LNCAP (cell line): ENCODE results near the gene CCDC157.

Experiments
- TF ChIP-seq, protein P1 (sequence below): fragments of 450-650 bp; IDR thresholded peaks from 2 replicates; pipeline ENCODE4 v1.5.1; 2017; ENCODE audit warnings: mild to moderate bottlenecking

CCDC157 gene

DNA sequence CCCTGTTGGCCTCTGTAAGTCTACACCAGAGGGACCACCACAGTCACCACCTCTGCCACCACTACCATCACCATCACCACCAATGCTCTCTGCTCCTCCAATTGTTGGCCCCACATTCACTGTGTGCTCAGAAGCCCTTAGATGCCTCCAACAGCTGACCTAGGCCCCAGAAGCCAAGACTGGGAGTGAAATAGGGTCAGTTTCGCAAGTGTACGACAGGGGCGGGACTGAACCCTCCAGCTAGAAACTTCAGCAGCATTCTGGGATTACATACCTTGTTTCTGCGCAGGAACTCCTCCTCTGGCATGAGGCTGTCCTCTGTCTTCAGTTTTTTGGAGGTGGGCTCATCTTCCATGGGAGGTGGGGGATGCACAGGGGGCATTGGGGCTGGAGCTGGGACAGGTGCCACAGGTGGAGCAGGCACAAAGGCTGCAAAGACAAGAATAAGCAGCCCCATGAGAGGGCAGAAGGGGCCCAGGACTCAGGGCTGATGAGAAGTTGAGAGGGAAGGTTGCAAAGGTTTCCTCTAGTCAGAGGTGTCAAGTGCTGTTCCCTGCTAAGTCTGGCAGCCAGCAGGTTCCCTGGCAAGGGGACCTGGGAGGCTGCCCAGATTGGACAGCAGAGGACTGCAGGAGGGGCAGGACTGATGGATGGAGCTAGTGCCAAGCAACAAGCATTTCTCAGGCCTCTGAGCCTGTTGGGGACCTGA lies 19.9 kb upstream of the CCDC157 start:
- TF ChIP-seq, protein P1, sequence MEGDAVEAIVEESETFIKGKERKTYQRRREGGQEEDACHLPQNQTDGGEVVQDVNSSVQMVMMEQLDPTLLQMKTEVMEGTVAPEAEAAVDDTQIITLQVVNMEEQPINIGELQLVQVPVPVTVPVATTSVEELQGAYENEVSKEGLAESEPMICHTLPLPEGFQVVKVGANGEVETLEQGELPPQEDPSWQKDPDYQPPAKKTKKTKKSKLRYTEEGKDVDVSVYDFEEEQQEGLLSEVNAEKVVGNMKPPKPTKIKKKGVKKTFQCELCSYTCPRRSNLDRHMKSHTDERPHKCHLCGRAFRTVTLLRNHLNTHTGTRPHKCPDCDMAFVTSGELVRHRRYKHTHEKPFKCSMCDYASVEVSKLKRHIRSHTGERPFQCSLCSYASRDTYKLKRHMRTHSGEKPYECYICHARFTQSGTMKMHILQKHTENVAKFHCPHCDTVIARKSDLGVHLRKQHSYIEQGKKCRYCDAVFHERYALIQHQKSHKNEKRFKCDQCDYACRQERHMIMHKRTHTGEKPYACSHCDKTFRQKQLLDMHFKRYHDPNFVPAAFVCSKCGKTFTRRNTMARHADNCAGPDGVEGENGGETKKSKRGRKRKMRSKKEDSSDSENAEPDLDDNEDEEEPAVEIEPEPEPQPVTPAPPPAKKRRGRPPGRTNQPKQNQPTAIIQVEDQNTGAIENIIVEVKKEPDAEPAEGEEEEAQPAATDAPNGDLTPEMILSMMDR, result no peak

DNA sequence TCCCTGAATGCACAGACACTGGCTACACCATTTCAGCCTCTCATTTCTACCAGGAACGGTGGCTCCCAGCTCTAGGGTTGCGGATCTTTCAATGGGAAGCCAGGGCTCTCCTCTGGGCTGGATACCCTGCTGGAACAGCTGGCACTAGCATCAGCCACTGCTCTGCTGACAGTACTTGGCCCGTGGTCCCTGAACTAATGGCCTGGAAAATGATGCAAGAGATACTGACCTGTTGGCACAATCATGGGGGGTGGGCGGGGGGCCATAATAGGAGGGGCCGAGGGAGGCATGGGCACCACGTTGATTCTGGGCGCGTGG lies 19.4 kb upstream of the CCDC157 start:
- TF ChIP-seq, protein P1, result no peak

DNA sequence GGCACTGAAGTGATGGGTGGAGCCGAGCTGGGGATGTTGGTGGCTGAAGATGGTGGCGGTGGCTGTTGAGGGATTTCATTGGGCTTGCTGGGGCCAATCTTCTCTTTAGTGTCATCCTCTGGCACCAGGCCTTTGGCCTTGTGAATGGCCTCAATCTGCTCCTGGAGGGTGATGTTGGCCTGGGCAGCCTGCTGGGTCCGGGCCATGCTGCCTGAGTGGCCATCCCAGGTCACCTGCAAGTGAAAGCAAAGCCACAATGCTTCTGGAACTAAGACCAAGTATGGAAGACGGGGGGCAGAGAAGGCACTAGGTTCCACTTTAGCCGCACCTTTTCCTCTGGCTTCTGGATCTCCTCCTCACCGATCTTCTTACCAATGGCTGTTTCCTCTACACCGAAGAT lies 18.0 kb upstream of the CCDC157 start:
- TF ChIP-seq, protein P1, result no peak

DNA sequence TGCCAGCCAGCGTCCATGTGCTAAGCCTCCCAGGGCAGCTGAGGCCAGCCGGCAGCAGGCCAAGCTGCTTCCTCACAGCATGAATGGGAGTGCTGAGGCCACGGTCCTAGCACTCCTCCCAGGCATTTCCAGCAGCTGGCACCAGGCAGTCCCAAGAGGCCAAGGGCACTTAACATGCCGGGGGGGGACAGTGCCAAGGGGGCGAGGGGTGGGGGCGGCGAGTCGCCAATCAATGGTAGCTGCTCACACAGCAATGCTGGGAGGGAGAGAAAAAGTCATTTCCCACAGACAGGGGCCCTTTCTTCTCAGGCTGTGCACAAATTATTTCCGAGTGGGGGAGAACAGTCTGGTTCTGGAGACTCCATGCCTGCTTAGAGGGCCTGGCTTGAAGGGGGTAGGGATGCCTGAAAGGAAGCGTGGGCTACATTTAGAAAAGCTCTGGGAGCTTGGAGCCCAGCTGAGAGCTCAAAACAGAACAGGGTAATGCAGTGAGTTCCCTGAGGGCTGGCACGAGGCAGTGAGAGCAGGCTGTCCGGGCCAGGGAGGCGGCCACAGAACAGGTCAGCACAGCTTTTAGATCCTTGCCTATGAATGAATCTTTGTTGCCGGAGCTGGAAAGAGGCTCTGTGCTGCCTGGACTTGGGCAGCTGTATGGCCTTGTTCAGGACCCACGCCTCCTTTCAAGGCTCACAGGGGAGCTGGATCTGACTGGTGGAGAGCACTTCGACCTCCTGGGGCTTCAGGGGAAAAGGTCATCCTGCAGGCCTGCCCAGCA lies 15.7 kb upstream of the CCDC157 start:
- TF ChIP-seq, protein P1, result no peak

DNA sequence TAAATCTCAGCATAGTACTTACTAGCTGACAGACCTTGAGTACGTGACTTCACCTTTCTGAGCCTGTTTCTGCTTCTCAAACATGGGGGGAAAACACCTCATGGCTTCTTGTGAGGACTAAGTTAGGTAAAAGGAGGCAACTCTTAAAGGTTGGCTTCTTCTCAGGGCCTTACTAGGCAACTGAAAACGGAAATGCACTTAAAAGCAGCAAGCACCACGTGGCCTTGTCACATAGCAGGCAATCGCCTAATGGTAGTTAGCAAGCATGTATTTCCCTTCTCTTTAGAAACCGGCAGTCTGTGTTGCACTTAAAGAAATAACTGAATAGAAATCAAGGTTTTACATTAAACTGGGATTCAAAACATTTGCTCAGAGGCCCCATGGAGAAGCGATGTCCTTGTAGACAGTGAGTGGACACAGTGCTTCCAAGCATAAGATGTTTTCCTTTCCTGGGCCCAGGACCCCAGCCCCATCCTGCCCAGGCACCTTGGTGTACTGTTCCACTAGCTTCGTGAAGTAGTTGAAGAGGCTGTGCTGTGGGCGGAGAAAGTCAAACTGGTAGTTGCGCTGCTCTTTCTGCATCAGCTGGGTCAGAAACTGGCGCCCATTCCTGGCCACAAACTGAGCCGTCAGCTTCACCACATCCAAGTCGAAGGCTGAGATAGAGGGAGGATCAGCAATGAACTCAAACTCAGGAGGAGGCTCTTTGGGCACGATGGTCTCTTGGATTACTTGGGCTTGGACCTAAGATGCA lies 12.2 kb upstream of the CCDC157 start:
- TF ChIP-seq, protein P1, result no peak

DNA sequence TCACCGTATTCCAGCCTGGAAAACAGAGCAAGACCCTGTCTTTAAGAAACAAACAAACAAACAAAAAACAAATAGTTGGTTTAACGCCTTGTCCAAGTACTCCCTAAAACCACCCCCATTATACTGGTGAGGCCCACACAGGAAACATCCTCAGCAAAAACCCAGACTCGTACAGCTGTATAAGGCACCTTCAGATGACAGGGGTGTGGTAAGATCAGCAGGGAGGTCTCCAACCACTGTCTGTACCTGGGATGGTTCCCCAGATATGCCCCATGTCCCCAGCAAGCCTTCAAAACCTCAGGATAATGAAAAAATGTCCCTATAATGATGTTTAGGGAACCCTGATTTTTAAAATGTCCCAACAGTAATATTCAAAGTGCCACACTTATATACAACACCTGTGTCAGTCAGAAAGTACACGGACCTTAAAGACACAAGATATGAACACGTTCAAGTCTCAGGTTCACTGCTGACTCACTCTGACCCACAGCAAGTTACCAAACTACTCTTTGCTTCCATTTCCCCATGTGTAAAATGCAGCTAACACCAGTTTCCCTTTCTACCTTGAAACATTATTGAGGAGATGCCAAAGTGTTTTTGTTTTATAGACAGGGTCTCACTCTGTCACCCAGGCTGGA lies 9.4 kb upstream of the CCDC157 start:
- TF ChIP-seq, protein P1, result no peak

DNA sequence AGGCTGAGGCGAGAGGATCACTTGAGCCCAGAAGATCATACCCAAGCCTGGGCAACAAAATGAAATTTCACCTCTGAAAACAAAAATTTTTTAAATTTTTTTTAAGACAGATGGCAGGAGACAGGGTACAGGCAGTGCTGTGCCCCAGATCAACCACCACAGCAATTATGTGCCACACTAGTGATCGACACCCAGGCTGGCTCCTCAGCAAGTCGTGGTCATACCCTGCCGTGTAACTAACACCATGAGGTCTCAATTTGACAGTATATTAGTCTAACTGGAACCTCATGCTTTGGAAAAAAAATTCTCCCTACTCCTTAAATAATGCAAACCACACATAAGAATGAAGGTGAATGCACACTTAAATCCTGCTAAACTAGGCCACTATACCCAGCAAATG lies 8.4 kb upstream of the CCDC157 start:
- TF ChIP-seq, protein P1, result no peak
